Epithelial cell of prostate (primary cell): ENCODE results near the gene NECTIN3.

Experiments used
- DNase-seq: peaks from one replicate; pipeline ENCODE4 v3.0.0-alpha.2; 2011; ENCODE audit warnings: low read depth, low spot score
- H3K27ac ChIP-seq: fragments of 450-650 bp; 2 replicates; pipeline ENCODE4 v1.5.1; 2017; ENCODE audit warnings: mild to moderate bottlenecking

Gene NECTIN3

DNA sequence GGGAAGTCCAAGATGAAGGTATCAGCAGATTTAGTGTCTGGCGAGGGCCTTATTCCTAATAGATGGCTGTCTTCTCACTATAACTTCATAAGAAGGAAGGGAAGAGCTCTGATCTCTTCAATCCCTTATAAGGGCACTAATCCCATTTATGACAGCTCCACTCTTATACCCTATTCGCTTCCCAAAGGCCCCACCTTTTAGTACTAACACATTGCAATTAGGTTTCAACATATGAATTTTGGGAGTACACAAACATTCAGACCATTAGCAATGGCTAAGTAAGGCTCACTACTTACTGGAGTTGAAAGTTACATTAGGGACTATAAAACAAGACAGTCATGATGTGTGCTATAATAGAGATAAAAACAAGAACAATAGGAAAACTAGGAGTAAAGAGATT lies 118.9 kb downstream of the NECTIN3 start:
- H3K27ac ChIP-seq = no peak overlapping the region
- DNase-seq = no peak

DNA sequence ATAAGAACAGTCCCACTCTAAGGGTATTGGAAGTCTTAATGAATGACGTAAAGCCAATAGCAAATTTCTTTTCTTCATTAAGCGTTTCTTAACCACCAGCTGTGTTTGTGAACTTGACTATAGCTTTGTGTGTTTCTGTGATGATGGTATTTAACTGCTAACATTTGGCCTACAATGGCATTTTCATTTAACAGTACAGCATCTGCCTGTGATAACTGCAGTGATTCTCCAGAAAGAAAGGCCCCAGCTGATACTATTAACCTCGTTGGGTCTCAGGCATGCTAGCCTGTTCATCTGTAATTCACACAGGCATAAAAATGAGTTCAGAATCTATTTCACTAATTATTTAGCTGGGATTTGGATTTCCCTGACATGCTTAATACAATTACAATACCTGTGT lies 121.9 kb downstream of the NECTIN3 start:
- no peak overlapping the region for H3K27ac ChIP-seq
- DNase-seq = no peak

DNA sequence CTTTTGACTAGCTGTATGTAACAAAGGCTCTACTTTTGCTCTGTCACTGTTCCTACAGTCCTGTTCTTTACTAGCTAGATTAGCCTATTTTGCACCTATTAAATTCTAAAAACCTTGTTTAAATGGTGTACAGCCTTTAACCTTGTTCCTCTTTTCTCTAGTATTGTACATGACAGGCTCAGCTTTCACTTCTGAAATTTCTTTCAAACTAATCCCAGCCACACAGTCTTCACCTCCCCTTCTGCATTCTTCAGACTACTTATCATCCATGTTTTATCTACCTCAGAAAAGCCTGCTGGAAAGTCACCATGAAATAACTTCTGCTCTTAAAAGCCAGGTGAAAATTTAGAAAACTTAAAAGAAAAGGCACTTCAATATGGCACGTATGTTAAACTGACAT lies 122.4 kb downstream of the NECTIN3 start:
- DNase-seq = no peak
- no peak overlapping the region for H3K27ac ChIP-seq

DNA sequence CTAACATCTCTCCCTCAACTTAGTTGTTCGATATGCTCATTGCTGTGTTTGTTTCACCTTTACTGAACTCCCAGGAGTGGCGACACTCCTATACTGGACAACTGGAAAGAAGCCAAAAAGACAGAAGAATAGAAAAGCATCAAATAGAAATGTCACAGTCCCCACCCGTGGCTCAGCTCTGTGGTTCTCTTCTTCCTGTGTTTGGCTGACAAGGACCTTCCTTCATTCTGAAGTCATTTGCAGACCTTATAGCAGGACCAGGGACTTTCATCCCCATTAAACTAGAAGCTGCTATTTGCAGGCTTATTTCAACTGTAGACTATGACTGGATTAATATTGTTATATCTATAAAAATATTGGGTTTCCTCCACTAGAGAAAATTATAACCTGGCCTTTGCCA lies 125.9 kb downstream of the NECTIN3 start:
- DNase-seq = no peak
- H3K27ac ChIP-seq = no peak overlapping the region

DNA sequence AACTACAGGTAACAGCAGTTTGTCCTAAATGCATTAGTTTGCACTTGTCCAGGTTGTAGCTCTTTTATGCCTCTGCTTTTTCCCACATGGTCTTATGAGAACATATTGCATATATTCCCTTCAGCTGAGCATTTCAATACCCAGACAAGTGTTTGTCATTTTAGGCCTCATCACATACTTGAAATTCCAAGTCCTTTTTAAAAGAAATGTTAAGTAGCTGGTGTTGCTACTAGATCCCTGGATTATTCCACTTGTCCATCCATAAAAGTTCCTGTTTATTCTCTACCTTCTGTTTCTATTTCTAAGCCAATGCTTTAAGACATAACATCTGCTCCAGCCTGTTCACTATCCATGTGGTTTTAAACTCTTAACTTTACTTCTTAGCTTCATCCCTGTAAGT lies 128.4 kb downstream of the NECTIN3 start:
- no peak for DNase-seq

DNA sequence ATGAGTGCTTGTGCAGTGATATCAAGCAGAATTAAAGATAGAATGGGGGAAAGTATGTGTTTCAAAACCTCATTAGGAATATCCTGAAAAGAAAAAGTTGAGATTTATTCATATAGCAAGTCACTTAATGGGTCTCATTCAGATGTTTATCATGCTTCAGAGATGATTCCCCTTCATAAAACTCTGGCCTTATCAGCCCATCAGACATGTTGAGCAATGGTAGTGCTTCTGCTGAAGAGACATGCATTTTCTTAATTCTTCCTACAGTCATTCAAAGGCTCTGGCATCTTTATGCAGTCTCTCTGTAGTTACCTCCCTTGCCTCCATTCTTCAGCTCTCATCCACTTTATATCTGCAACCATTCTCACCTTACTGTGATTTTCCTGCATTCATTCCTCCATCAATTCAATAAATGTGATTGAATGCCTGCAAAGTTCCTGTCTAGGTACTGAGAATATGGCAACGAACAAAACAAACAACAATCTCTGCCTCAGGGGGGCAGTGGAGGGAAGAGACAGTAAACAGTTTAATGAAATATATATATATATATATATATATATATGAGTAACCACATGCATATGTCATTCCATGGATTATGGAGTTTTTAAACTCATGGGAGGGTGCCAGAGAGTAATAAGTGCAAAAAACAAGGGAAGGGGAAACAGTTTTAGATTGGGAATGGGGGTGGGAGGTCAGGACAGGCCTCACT lies 138.5 kb downstream of the NECTIN3 start:
- DNase-seq = no peak
- no peak overlapping the region for H3K27ac ChIP-seq

More for the DNA sequence above, 128.4 kb downstream of the NECTIN3 start:
- H3K27ac ChIP-seq = no peak overlapping the region

DNA sequence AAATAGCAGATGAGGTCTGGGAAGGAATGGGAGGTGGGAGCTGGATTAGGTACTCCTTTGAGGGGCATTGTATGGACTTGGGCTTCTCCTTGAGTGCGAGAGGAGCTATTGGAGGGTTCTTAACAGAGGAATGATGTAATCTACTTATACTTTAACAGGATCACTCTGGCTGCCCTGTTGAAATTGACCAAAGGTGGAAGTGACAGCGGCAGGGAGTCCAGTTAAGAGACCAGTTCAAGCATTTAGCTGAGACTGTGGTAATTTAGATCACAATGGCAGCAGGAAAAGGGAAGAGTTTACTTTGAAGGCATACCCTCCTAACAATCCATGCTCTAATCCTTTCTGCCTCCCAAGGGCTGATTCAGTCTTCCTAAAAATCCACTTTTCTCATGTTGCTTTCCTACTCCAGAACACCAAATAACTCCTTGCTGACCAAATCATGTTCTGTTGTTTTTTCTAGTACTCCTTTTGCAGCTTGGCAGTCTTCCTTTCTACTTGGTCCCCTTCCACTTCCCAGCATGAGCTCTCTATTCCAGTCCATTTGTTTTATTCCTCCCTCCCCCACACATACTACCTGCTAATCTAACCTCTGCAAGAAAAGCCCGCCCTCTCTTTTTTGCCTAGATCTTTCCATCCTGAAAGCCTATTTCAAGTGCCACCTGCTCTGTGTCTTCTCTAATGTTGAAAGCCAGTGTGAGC lies 139.4 kb downstream of the NECTIN3 start:
- H3K27ac ChIP-seq = no peak overlapping the region
- DNase-seq = no peak

DNA sequence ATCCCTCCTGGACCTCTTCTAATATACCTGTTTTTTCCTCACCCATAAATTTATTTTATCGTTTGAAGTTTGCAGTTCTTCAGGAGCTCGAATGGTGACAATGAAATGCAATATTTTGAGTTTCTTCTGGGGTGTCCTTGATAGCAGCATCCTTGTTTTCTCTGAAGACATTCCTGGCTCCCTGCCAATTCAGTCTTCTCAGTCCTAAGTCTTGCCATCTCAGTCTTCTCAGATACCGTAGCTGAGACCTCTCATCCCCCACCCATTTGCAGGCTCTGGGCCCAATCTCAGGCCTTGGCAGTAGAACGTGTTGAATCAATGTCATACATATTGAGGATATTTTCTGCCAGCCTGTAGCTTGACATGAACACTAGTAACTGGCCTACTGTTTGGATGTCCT lies 140.9 kb downstream of the NECTIN3 start:
- no peak for DNase-seq
- H3K27ac ChIP-seq = no peak overlapping the region

DNA sequence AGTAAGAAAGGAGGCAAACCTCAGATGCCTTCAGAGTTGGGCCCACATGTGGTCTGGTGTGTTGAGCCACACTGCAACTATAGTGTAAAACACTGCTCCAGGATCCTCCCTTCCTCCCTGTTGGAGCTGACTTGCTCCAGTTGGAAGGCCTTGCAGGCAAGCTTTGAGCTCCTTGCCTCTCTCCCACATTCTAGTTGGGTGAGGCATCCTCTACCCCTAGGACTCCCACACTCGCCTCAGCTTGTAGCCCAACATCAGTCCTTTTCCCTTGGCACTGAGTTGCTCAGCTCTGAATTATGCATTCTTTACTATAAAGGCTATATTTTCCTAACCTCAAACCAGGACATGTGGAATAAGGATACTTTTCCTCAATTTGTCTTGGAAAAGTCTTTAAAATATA lies 143.9 kb downstream of the NECTIN3 start:
- no peak for DNase-seq
- H3K27ac ChIP-seq = no peak overlapping the region

DNA sequence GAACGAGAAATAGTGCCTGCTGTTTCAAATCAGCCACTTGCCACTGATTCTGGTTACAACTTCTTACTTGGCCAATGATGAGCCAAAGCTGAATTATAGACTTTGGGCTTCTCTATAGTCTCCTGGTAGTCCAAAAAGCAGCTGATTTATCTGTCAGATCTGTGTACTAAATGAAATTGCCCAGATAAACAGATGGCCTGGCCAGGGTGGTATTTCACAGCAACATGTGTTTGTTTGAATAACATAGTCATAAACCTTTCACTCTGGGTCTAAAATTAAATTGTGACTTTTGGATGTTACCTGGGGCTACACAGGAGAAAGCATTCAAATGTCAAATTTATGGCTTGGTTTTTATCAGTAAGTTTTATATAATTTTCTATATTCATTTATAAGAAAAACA lies 147.0 kb downstream of the NECTIN3 start:
- no peak overlapping the region for H3K27ac ChIP-seq
- DNase-seq = no peak

DNA sequence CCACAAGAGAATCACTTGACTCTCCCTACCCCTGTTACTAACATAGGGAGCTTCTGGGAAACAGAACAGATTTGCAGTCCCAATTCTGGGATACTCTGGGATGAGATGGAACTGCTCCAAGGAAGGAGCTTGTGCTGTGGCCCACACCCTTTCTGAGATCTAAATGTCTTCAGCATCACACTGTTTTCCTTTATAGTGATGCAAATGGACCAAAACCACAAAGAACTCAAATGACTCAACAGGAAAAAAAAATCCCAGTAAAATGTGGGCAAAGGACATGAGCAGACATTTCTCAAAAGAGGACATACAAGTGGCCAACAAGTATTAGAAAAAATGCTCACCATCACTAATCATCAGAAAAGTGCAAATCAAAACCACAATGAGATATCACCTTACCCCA lies 155.6 kb downstream of the NECTIN3 start:
- DNase-seq = peak; percentile 12
- H3K27ac ChIP-seq = no peak overlapping the region

DNA sequence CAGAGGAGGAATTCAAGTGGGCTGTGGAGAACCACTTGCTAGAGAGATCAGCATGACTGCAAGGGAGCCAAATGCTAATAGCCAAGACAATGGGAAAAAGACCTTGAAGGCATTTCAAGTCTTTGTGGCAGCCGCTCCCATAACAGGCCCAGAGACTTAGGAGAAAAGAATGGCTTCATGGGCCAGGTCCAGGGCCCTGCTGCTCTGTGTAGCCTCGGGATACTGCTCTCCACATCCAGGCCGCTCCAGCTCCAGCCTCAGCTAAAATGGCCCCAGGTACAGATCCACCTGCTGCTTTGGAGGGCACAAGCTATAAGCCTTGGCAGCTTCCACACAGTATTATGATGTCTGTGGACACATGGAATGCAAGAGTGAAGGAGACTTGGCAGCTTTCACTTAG lies 157.7 kb downstream of the NECTIN3 start:
- no peak for DNase-seq

DNA sequence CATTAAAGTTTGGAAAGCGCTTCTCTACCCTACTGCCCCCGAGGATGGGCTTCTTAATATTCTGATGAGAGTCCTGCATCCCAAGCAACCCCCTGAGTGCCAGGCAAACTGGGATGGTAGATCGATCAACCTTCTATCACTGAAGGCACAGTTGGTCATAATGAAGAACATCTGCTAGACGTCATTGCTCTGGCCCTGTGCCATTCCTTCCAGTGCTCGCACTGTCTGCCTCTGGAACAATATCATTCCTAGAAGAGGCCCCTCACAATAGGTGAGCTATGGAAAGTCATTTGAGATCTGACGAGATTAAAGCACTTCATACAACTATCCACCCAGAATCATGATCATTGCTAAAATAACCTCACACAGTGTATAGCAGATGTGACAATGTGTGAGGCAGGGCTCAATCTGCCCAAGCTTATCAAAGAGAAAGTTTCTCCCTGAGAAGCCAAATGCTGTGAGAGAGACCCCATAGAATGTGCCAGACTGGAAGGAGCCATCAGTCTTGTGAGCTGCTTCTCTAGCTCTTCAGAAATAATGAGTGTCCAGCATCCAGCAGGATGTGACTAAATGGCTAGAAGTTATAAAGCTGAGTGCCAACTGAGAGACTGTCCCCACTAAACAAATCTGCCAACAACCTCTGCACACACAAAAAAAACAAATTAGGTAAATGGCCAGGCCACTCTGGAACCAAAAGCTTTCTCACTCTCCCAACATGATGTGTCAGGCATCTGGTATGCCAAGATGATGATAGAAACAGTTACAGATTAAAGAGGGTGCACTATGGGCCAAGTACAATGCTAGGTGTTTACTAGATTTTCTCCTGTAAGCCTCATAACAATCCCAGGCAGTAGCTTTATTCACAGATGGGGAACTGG lies 165.5 kb downstream of the NECTIN3 start:
- no peak for DNase-seq
- H3K27ac ChIP-seq = no peak overlapping the region

More for the DNA sequence above, 157.7 kb downstream of the NECTIN3 start:
- no peak overlapping the region for H3K27ac ChIP-seq

DNA sequence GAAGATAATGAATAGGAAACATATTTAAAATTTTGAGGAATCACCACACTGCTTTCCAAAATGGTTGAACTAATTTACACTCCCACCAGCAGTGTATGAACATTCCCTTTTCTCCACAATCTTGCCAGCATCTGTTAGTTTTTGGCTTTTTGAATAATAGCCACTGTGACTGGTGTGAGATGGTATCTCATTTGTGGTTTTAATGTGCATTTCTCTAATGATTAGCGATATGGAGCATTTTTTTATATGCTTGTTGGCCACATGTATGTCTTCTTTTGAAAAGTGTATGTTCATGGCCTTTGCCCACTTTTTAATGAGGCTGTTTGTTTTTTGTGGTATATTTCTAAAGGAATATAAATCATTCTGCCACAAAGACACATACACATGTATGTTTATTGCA lies 166.3 kb downstream of the NECTIN3 start:
- no peak for DNase-seq
- no peak overlapping the region for H3K27ac ChIP-seq

DNA sequence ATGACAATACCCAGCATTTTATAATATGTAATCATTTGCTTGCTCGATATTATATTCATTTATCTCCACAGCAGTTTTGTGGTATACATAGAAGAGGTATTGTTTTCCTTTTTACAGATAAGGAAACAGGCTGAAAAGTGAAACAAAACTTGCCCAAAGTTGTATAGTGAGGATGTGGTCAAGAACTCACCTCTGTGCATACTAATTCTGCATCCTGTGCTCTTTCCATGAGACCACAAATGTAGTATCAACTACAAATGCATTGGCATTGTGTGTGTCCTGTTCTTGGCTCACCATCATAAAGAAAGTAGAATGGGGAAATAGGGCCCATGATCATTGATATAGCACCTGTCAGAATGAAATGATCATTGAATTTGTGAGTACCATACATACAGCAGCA lies 167.3 kb downstream of the NECTIN3 start:
- DNase-seq = no peak
- no peak overlapping the region for H3K27ac ChIP-seq

DNA sequence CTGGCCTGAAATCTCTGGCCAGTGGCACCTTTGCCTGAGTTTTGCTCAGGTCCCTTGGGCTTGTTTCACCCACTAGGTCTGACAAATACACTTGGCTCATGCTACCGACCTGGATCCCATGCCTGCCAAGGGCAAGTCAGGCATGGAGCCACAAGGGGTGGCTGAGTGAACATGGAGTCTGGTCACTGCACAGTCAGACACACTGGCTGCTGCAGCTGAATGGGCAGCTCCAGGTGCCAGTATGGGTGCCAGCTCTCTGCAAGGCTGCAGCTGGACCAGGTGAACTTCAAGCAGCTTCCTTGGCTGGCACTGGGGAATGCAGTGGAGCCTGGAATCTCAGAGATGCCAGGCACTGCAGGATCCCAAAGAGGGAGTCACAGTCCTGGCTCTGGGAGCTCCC lies 170.3 kb downstream of the NECTIN3 start:
- no peak for DNase-seq
- H3K27ac ChIP-seq = no peak overlapping the region
